Measurements from ENCODE around the gene SUB1. TPM values are rescaled to one million over a fixed set of nuclear protein-coding genes. Genes with fewer than 3 reads are reported as not detected.

The SUB1 gene
- total and polyA plus RNA-seq, 8 donors, result 42.0 to 198 (median 119) TPM

DNA sequence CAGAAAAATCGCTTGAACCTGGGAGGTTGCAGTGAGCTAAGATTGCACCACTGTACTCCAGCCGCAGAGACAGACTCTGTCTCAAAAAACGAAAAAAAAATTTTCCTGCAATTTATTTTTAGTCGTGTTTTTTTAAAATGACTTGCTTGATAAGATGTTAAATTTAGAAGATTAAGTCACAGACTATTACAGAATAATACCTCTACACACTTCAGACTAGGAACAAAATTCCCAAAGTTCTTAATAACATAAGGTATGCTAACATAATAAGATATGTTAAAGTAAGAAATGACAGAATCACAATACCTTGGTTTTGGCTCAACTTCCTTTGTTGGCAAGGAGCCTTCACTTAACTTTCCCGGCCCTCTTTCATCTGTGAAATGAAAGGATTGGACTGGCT, 66.3 kb downstream of the SUB1 start:
- intact Hi-C loops (cut with DNase I; ENCODE audit: low total_unique reads), result no loop called here
- no peak overlapping the region for H3K27ac ChIP-seq
- H3K4me3 ChIP-seq, result no peak overlapping the region
- H3K27me3 ChIP-seq, result no peaks in the 10 kb centered on the region
- no peaks in the 10 kb centered on the region for H3K4me1 ChIP-seq
- peaks cover 0 to 10% (median 8%) of the 10 kb centered on the region in 4 donors for H3K9me3 ChIP-seq
- TF ChIP-seq POLR2AphosphoS5 (IDR thresholded peaks at IDR 0.05), result no peak
- no peak for TF ChIP-seq POLR2A (IDR thresholded peaks at IDR 0.05)
- TF ChIP-seq, protein P1, sequence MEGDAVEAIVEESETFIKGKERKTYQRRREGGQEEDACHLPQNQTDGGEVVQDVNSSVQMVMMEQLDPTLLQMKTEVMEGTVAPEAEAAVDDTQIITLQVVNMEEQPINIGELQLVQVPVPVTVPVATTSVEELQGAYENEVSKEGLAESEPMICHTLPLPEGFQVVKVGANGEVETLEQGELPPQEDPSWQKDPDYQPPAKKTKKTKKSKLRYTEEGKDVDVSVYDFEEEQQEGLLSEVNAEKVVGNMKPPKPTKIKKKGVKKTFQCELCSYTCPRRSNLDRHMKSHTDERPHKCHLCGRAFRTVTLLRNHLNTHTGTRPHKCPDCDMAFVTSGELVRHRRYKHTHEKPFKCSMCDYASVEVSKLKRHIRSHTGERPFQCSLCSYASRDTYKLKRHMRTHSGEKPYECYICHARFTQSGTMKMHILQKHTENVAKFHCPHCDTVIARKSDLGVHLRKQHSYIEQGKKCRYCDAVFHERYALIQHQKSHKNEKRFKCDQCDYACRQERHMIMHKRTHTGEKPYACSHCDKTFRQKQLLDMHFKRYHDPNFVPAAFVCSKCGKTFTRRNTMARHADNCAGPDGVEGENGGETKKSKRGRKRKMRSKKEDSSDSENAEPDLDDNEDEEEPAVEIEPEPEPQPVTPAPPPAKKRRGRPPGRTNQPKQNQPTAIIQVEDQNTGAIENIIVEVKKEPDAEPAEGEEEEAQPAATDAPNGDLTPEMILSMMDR (IDR thresholded peaks at IDR 0.05), result no peak
- TF ChIP-seq EP300 (IDR thresholded peaks at IDR 0.05), result no peak
- WGBS, 5 donors, result 51 to 71% (median 69%) methylated on average over 5 of the region's 5 CpGs
- no peak for DNase-seq
- no peaks in the 10 kb centered on the region for H3K36me3 ChIP-seq

Other genes with a start within 250 kb of the SUB1 start
- 100 to 1,000 TPM in 1 of 5 donors, 10 to 100 TPM in 4; 24.3 to 110 (median 75.1) TPM for gene ZFR, start 140.8 kb upstream of the SUB1 start, total RNA-seq
- 10 to 100 TPM; 21.8 to 30.4 (median 25.3) TPM for gene ZFR, start 140.8 kb upstream of the SUB1 start, polyA plus RNA-seq
- gene NPR3, start 125.8 kb downstream of the SUB1 start, total RNA-seq, result 10 to 100 TPM in 1 of 5 donors, 1 to 10 TPM in 1, under 1 TPM in 1, not detected in 2; 0.89 to 15.8 (median 2.8) TPM
- gene NPR3, start 125.8 kb downstream of the SUB1 start, polyA plus RNA-seq, result 1 to 10 TPM in 1 of 3 donors, under 1 TPM in 2; 0.25 to 3.1 (median 0.61) TPM